Right cardiac atrium (tissue), 5 donors: ENCODE results near the gene MYO7B. TPM values are rescaled to one million over a fixed set of nuclear protein-coding genes. Genes with fewer than 3 reads are reported as not detected.
"Not testable (repeated sequence)": the region's sequence is repeated elsewhere in the genome, so short reads cannot be mapped to it uniquely, and the experiment has no call there.

Source experiments
- ATAC-seq, 2 donors: fragments of 200-7000 bp; cut with Tn5 transposase; one replicate each; pipeline versions ENCODE4 v1.8.0 to v1.9.1; 2020; ENCODE audit warnings: moderate library complexity in 2 of 2, mild to moderate bottlenecking in 1 of 2
- DNase-seq, 3 donors: peaks; one replicate each; pipeline ENCODE4 v3.0.0-alpha.2; 2020
- H3K27ac ChIP-seq: one replicate; pipeline ENCODE4 v1.5.1; 2013; ENCODE audit warnings: mild to moderate bottlenecking, low read length, control low read depth, moderate library complexity
- H3K27me3 ChIP-seq: one replicate; pipeline ENCODE4 v1.6.1; 2013; ENCODE audit not compliant: control insufficient read depth, insufficient read depth
- H3K4me1 ChIP-seq: one replicate; pipeline ENCODE4 v1.6.1; 2013; ENCODE audit warnings: low read length; ENCODE audit not compliant: control insufficient read depth, insufficient read depth
- H3K4me3 ChIP-seq: one replicate; pipeline ENCODE4 v1.5.1; 2013; ENCODE audit warnings: low read length, control low read depth
- H3K9me3 ChIP-seq: one replicate; pipeline ENCODE4 v1.6.1; 2013; ENCODE audit warnings: low read length; ENCODE audit not compliant: control insufficient read depth
- WGBS: extraction: QIAGEN DNeasy Blood & Tissue Kit; methylation state at CpG from one replicate; pipeline ENCODE4 v1.1.7; 2013; 5-methylcytosine and 5-hydroxymethylcytosine counted together
- intact Hi-C, 4 donors: fragments of 100-400 bp; cut with DNase I; formaldehyde crosslinking; loops; one replicate each; pipeline versions ENCODE4 v1.11.0 to v1.14.0; 2022 to 2023
- polyA plus RNA-seq: library from polyadenylated mRNA; stranded (reverse); fragments of 200-250 nt; gene quantifications from one replicate; pipeline ENCODE4 v1.2.3, GENCODE V29; 2013
- total RNA-seq, 4 donors: library from RNA; stranded (reverse); fragmentation: NEBNext Ultra II Directional; extraction: Animal tissue kit (Norgen Biotek cat#: 25700); gene quantifications; one replicate each; pipeline ENCODE4 v1.2.1, GENCODE V29; 2021
- donor health status: healthy with polysubstance abuse.
- donor health status: DM: no; HTN: yes; CAD: no.
- donor health status: DM: no; HTN: no; CAD: no.
- donor health status: DM: no; HTN: yes; CAD: no; lungs with severe emphysema.
- donor health status: DM: yes; HTN: yes; CAD: no.

MYO7B gene
- total and polyA plus RNA-seq, 5 donors, result 0.29 to 0.81 (median 0.45) TPM

DNA sequence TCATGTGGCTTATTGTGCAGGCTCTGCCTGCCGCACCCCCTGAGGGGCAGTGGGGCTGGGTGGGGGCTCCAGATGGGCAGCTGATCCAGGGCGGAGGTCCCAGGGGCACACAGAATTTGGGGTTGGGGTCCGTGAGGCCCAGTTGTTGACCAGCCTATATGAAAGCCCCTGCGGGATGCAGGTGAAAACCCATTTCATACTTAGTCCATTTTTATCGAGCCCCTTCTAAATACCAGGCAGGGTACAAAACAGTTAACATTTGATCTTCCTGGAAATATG is 30.6 kb downstream of the MYO7B start:
- DNase-seq (peak in 1 of 3 donors; percentile 9), ATAC-seq (no peak)
- intact Hi-C loops, result no loop called here
- no peak overlapping the region for H3K27ac ChIP-seq
- 98% methylated on average over 5 of the region's 5 CpGs for WGBS
- H3K4me1 ChIP-seq, result peaks cover 6% of the 10 kb centered on the region
- no peaks in the 10 kb centered on the region for H3K9me3 ChIP-seq
- no peak overlapping the region for H3K4me3 ChIP-seq
- no peaks in the 10 kb centered on the region for H3K27me3 ChIP-seq

DNA sequence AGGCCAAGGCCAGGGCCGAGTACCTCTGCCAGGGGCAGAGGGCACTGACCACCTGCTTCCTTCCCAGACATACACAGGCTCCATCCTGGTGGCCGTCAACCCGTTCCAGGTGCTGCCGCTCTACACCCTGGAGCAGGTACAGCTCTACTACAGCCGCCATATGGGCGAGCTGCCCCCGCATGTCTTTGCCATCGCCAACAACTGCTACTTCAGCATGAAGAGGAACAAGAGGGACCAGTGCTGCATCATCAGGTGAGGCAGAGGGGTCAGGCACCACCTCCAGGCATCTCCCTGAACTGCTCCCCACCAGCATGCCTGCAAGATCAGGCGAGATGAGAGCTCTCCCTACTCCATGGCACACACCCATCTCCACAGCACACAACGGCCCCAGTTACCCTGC is 31.1 kb downstream of the MYO7B start:
- intact Hi-C loops, result no loop called here
- peak in 1 of 3 donors; percentile 54 for DNase-seq

DNA sequence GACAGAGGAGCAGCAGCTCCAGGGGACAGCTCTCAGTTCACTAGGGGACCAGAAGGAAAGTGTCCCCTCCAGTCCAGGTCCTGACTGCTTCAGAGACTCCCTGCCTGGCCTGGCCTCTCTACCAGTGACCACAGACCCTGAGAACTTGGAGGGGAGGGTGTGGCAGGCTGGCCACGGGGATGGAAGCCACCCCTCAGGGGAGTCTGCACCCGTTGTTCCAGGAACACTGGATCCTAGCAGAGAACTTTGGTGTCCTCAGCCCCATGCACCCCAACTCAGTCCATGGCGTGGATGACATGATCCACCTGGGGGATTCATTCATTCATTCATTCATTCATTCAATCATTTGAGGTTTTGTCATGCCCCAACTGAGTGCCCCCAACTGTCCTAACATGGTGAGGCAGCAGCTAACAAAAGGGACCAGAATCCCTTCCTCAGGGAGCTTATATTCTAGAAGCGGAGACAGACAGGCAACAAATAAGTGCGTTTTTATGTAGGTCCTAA is 31.9 kb downstream of the MYO7B start:
- Histone ChIP-seq H3K27me3 (no peaks in the 10 kb centered on the region), H3K9me3 (no peaks in the 10 kb centered on the region), H3K4me3 (no peak overlapping the region), H3K4me1 (peaks cover 6% of the 10 kb centered on the region), H3K27ac (no peak overlapping the region)
- intact Hi-C loops, result no loop called here
- WGBS, result 87% methylated on average over 5 of the region's 5 CpGs
- ATAC-seq (no peak), DNase-seq (peak in 1 of 3 donors; percentile 47)

More for the DNA sequence above, 31.1 kb downstream of the MYO7B start:
- Histone ChIP-seq H3K9me3 (no peaks in the 10 kb centered on the region), H3K4me1 (peaks cover 6% of the 10 kb centered on the region), H3K27ac (no peak overlapping the region), H3K4me3 (no peak overlapping the region), H3K27me3 (no peaks in the 10 kb centered on the region)
- 83% methylated on average over 10 of the region's 10 CpGs for WGBS
- no peak for ATAC-seq

DNA sequence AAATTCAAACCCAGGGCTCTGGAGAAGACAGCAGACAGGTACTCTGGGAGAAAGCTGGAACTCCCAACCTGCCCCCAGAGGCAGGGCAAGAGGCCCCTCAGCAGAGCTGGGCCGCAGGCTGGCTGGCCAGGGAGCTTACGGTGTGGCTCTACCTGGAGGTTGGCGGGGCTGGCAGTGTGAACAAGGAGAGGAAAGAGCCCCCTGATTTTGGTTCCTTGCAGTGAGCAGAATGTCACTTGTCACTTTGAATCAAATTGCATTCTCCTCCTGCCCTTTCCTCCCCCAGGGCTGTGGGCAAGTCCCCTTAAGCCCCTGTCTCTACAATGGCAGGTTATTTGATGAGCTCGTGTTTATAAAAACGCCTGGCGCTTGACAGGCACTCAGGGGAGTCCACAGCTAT is 32.6 kb downstream of the MYO7B start:
- ATAC-seq (no peak), DNase-seq (no peak)
- no peaks in the 10 kb centered on the region for H3K27me3 ChIP-seq
- H3K9me3 ChIP-seq, result no peaks in the 10 kb centered on the region
- WGBS, result 87% methylated on average over 6 of the region's 6 CpGs
- peaks cover 6% of the 10 kb centered on the region for H3K4me1 ChIP-seq
- no peak overlapping the region for H3K27ac ChIP-seq
- H3K4me3 ChIP-seq, result no peak overlapping the region
- intact Hi-C loops, result no loop called here

DNA sequence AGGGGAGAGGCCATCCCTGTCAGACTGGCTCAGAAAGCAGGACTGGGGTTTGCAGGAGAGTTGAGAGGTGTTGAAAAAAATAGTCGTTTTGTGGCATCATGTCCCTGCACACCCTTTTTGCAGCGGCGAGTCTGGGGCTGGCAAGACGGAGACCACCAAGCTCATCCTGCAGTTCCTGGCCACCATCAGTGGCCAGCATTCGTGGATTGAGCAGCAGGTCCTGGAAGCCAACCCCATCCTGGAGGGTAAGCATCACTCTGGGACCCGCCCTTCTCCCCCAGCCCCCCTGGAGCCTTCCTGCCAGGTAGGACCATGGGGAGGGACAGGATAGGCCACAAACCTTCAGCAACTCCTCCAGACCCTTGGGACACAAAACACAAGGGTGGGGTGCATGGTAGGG is 34.2 kb downstream of the MYO7B start:
- DNase-seq, result peak in 1 of 3 donors; percentile 33
- Histone ChIP-seq H3K4me3 (no peak overlapping the region), H3K9me3 (no peaks in the 10 kb centered on the region), H3K4me1 (peaks cover 6% of the 10 kb centered on the region), H3K27me3 (no peaks in the 10 kb centered on the region), H3K27ac (no peak overlapping the region)
- no peak for ATAC-seq
- 65% methylated on average over 6 of the region's 6 CpGs for WGBS
- intact Hi-C loops, result no loop called here

DNA sequence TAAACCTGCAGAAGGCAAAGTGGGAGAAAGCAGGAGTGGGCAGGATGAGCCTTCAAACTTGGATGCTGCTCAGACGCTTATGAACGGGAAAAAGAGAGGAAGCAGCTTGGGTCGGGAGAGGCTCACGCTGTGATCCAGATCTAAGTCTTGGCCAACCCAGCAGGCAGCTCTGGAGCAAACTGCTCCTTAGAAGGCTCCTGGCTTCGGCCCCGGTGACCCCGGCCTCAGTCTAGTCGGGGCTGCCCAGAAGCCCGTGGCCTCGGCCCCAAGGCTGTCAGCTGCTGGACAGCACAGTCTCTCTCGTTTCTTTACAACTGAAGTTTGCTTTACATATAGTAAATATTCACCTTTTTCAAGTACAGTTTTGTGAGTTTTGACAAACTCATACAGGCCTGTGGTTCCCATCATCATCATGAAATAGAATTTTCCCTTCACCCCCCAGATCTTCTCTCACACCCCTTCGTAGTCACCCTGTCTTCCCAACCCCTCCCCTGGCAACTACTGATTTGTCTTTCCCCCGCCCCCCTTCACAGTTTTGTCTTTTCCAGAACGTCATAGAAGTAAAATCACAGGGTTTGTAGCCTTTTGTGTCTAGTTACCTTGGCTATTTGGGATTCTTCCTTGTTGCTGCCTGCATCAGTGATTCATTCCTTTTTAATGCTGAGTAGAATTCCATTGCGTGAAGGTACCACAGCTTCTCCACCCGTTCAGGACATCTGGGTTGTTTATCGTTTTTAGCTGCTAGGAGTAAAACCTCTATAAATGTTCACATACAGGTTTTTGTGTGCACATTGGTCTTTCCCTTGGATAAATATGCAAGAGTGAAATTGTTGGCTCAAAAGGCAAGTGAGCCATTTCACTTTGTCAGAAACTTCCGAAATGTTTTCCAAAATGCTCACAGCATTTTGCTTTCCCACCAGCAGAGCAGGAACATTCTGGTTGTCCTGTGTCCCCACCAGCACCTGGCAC is 35.1 kb downstream of the MYO7B start:
- WGBS, result 46% methylated on average over 18 of the region's 18 CpGs
- Histone ChIP-seq H3K27me3 (no peaks in the 10 kb centered on the region), H3K9me3 (no peaks in the 10 kb centered on the region), H3K4me1 (peaks cover 6% of the 10 kb centered on the region), H3K27ac (no peak overlapping the region), H3K4me3 (no peak overlapping the region)
- DNase-seq (peak; percentile 52 to 93 (median 87)), ATAC-seq (peak; percentile 50 to 80)
- intact Hi-C loops, result no loop called here

DNA sequence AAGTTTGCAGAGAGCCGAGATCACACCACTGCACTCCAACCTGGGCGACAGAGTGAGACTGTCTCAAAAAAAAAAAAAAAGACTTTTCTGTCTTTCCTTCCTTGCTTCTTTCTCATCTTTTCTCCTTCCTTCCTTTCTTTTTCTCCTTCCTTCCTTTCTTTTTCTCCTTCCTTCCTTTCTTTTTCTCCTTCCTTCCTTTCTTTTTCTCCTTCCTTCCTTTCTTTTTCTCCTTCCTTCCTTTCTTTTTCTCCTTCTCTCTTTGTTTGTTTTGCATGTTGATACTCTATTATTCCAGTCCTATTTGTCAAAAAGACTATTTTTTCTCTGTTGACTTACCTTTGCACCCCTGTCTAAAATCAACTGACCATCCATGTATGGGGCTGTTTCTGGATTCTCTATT is 36.9 kb downstream of the MYO7B start:
- H3K4me1 ChIP-seq, H3K27ac ChIP-seq, H3K27me3 ChIP-seq, intact Hi-C loops, ATAC-seq, DNase-seq, H3K9me3 ChIP-seq, H3K4me3 ChIP-seq: not testable (repeated sequence)
- WGBS, result 96% methylated on average over 2 of the region's 2 CpGs

DNA sequence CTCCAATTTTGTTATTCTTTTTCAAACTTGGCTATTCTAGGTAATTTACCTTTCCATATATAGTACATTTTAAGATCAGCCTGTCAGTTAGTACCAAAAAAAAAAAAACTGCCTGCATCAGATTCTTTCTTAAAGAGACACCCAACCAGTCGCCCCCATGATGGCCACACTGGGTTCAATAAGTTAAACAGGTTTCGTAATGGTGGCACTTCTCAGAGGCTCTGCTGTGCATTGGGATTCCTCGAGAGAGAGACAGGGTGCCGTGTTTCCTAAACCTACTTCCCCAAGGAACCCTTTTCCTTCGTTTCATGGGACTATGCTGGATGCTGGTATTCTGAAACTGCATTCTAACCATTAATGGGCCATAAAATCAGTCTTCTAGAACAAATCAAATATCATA is 37.4 kb downstream of the MYO7B start:
- Histone ChIP-seq H3K27me3 (no peaks in the 10 kb centered on the region), H3K9me3 (no peaks in the 10 kb centered on the region), H3K27ac (no peak overlapping the region), H3K4me1 (peaks cover 6% of the 10 kb centered on the region), H3K4me3 (no peak overlapping the region)
- no peak for DNase-seq
- no peak for ATAC-seq
- WGBS, result 93% methylated on average over 5 of the region's 5 CpGs
- intact Hi-C loops, result no loop called here

DNA sequence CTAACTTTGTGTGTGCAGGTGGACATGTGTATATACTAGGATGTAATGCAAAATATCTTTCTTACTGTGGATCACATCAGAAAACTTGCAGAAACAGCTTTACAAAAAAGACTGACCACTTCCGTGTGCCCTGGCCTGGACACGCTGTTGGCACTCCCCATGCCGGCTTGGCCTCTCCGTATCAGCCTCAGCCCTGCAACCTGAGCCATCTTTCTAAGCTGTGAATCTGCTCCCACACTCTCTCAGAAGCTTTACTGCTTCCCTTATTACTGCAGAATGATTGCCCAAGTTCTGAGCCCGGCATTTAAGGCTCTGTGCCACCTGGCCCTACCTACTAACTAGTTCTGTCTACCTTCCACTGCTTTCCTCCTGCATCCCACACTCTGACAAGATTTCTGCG is 37.8 kb downstream of the MYO7B start:
- DNase-seq, result peak in 1 of 3 donors; percentile 8
- Histone ChIP-seq H3K27me3 (no peaks in the 10 kb centered on the region), H3K4me1 (peaks cover 6% of the 10 kb centered on the region), H3K9me3 (no peaks in the 10 kb centered on the region), H3K4me3 (no peak overlapping the region), H3K27ac (no peak overlapping the region)
- WGBS, result 92% methylated on average over 6 of the region's 6 CpGs
- ATAC-seq, result no peak
- intact Hi-C loops, result no loop called here

DNA sequence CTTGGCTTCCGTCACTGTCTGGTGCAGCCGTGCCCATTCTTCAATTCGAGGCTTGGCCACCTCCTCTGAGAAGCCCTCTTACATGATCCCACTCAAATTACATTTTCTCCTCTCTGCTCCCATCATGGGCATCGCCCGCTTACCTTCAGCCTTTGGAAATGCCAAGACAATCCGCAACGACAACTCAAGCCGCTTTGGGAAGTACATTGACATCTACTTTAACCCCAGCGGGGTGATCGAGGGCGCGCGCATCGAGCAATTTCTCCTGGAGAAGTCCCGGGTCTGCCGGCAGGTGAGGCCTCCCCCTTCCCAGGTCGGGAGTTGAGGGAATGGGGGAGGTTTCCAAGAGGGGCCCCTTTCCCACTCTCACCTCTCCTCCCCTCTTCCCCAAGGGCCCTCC is 38.3 kb downstream of the MYO7B start:
- H3K27me3 ChIP-seq, result no peaks in the 10 kb centered on the region

DNA sequence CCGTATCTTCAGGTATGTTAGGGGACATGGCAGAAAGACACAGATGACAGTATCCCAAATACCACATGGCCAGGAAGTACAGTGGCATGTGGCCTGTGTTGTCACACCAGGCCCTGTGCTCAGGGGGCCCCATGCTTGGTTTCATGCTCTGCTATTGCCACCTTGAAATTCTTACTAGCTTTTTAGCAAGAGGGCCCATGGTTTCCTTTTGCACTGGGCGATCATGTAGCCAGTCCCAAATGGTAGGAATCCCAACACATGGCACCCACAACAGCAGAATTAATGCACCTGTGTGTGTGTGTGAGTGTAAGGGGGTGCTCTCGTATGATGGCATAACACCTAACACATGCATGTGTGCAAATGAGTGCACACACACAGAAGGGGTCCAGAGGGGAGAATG is 39.2 kb downstream of the MYO7B start:
- H3K27ac ChIP-seq, result no peak overlapping the region
- no peaks in the 10 kb centered on the region for H3K9me3 ChIP-seq
- DNase-seq, result peak in 1 of 3 donors; percentile 8
- H3K4me3 ChIP-seq, result no peak overlapping the region
- intact Hi-C loops, result no loop called here
- WGBS, result 97% methylated on average over 3 of the region's 3 CpGs
- no peaks in the 10 kb centered on the region for H3K27me3 ChIP-seq
- peaks cover 2% of the 10 kb centered on the region for H3K4me1 ChIP-seq
- ATAC-seq, result no peak

More for the DNA sequence above, 38.3 kb downstream of the MYO7B start:
- intact Hi-C loops, result no loop called here
- no peaks in the 10 kb centered on the region for H3K9me3 ChIP-seq
- H3K4me3 ChIP-seq, result no peak overlapping the region
- ATAC-seq (no peak), DNase-seq (peak in 1 of 3 donors; percentile 22)
- 95% methylated on average over 17 of the region's 17 CpGs for WGBS
- peaks cover 6% of the 10 kb centered on the region for H3K4me1 ChIP-seq
- H3K27ac ChIP-seq, result no peak overlapping the region
